GM18505 (cell line): ENCODE results near the gene CNOT9.

ENCODE experiments used
- ATAC-seq: cut with Tn5 transposase; IDR thresholded peaks from one replicate; pipeline ENCODE4 v1.9.1; 2021; ENCODE audit not compliant: unreplicated experiment
- POLR2A ChIP-seq: IDR thresholded peaks from 4 replicates; pipeline ENCODE4 v1.6.1; 2011; ENCODE audit warnings: borderline replicate concordance; ENCODE audit not compliant: insufficient read depth, insufficient read length; ENCODE audit errors: extremely low read depth

Gene CNOT9

GRCh38 chr2:218607436-218608115 is 38.9 kb downstream of the CNOT9 start, which contains the start of gene PLCD4:
Gene PLCD4, plus strand, starts transcription at chr2:218607899. Its CDS starts 7,841 bp downstream, at chr2:218615740.
- no peak for ATAC-seq
- TF ChIP-seq POLR2A: no peak

GRCh38 chr2:218615868-218616315 is 47.3 kb downstream of the CNOT9 start:
- ATAC-seq: no peak
- TF ChIP-seq POLR2A: no peak

GRCh38 chr2:218618102-218618860 is 49.6 kb downstream of the CNOT9 start:
- no peak for ATAC-seq
- no peak for TF ChIP-seq POLR2A

GRCh38 chr2:218621007-218621406 is 52.4 kb downstream of the CNOT9 start:
- ATAC-seq: no peak
- no peak for TF ChIP-seq POLR2A

GRCh38 chr2:218622606-218623365 is 54.1 kb downstream of the CNOT9 start:
- ATAC-seq: no peak
- no peak for TF ChIP-seq POLR2A

GRCh38 chr2:218623366-218623705 is 54.7 kb downstream of the CNOT9 start:
- TF ChIP-seq POLR2A: no peak

GRCh38 chr2:218626369-218626768 is 57.7 kb downstream of the CNOT9 start:
- ATAC-seq: no peak
- TF ChIP-seq POLR2A: no peak

More at GRCh38 chr2:218623366-218623705, 54.7 kb downstream of the CNOT9 start:
- no peak for ATAC-seq

- TF ChIP-seq POLR2A: no peak
- ATAC-seq: no peak
These were observed 59.3 kb downstream of the CNOT9 start for GRCh38 chr2:218627939-218628338.

- ATAC-seq: no peak
- TF ChIP-seq POLR2A: no peak
These were observed 63.2 kb downstream of the CNOT9 start for GRCh38 chr2:218631837-218632236.

- no peak for ATAC-seq
- no peak for TF ChIP-seq POLR2A
These were observed 67.1 kb downstream of the CNOT9 start for GRCh38 chr2:218635719-218636118.

GRCh38 chr2:218638372-218638771 is 69.7 kb downstream of the CNOT9 start:
- ATAC-seq: no peak
- TF ChIP-seq POLR2A: no peak

- TF ChIP-seq POLR2A: no peak
These were observed 73.5 kb downstream of the CNOT9 start for GRCh38 chr2:218642121-218642656.

GRCh38 chr2:218642786-218643185 is 74.1 kb downstream of the CNOT9 start:
- ATAC-seq: no peak

More at GRCh38 chr2:218642121-218642656, 73.5 kb downstream of the CNOT9 start:
- no peak for ATAC-seq

More at GRCh38 chr2:218642786-218643185, 74.1 kb downstream of the CNOT9 start:
- no peak for TF ChIP-seq POLR2A
